GM12878 (cell line): ENCODE results near the gene MRPS15. TPM values are rescaled to one million over a fixed set of nuclear protein-coding genes. Genes with fewer than 3 reads are reported as not detected.
"Not testable (repeated sequence)": the region's sequence is repeated elsewhere in the genome, so short reads cannot be mapped to it uniquely, and the experiment has no call there.

Source experiments
- ATAC-seq: fragments of 200-7000 bp; cut with Tn5 transposase; 3 replicates; pipeline ENCODE4 v1.9.1; 2020; ENCODE audit warnings: mild to moderate bottlenecking, moderate library complexity
- BruUV-seq: library from RNA; stranded (reverse); fragments of 400-500 nt; replicated peaks from 2 replicates; lab custom pipeline; 2021; lab: Mats Ljungman, UMichigan
- CTCF ChIA-PET: fragments of 300-600 bp; sonication (Branson Sonifier 250); formaldehyde crosslinking; extraction: SDS; loops from one replicate; lab custom pipeline; 2021; ENCODE audit warnings: inconsistent platforms; lab: Yijun Ruan, JAX
- POLR2A ChIA-PET: fragments of 350-600 bp; formaldehyde crosslinking; extraction: SDS; loops from one replicate; lab custom pipeline; 2021; ENCODE audit warnings: inconsistent platforms; lab: Charles Lee
- RAD21 ChIA-PET: fragments of 300-600 bp; sonication (Branson Sonifier 250); formaldehyde crosslinking; loops from one replicate; lab custom pipeline; 2023; ENCODE audit warnings: antibody characterized with exemption; ENCODE audit not compliant: unreplicated experiment; lab: Charles Lee
- SMC1A ChIA-PET: fragments of 300-600 bp; sonication (Branson Sonifier 250); formaldehyde crosslinking; loops from one replicate; lab custom pipeline; 2023; ENCODE audit not compliant: unreplicated experiment, uncharacterized antibody; lab: Charles Lee
- DNase-seq: peaks from one replicate; pipeline ENCODE4 v3.0.0-alpha.2; 2011; ENCODE audit warnings: low read depth, low spot score
- FAIRE-seq: peaks from 3 replicates; lab custom pipeline; 2011; peaks lifted over from hg19 to GRCh38; lab: Jason Lieb, UNC
- H2AFZ ChIP-seq: 2 replicates; pipeline ENCODE4 v1.6.0; 2011; ENCODE audit warnings: low read depth, low read length, control low read depth; ENCODE audit not compliant: control insufficient read depth
- H3K27ac ChIP-seq: 2 replicates; pipeline ENCODE4 v1.5.1; 2011; ENCODE audit warnings: control low read depth; ENCODE audit not compliant: control insufficient read depth, insufficient read depth
- H3K27me3 ChIP-seq, 2 experiments: replicated peaks in 1 of 2; 2 replicates each; pipeline versions ENCODE4 v1.6.0 to v1.6.1; 2011; ENCODE audit warnings: low read length in 1 of 2; ENCODE audit not compliant: control insufficient read depth in 2 of 2, insufficient read depth in 2 of 2
- H3K36me3 ChIP-seq, 2 experiments: 2 replicates each; pipeline ENCODE4 v1.5.1; 2011; ENCODE audit warnings: low read length in 1 of 2; ENCODE audit not compliant: control insufficient read depth in 2 of 2, insufficient read depth in 2 of 2
- H3K4me1 ChIP-seq: 2 replicates; pipeline ENCODE4 v1.6.1; 2011; ENCODE audit warnings: mild to moderate bottlenecking, low read length, moderate library complexity, mixed read lengths; ENCODE audit not compliant: control insufficient read depth, insufficient read depth
- H3K4me2 ChIP-seq: 2 replicates; pipeline ENCODE4 v1.6.0; 2011; ENCODE audit warnings: control low read depth; ENCODE audit not compliant: control insufficient read depth, insufficient read depth
- H3K4me3 ChIP-seq: fragments of 200-600 bp; sonication (generic); 2 replicates; pipeline ENCODE4 v1.5.1; 2016
- H3K79me2 ChIP-seq: 2 replicates; pipeline ENCODE4 v1.6.0; 2011; ENCODE audit warnings: low read length; ENCODE audit not compliant: control insufficient read depth, insufficient read depth
- H3K9ac ChIP-seq: 2 replicates; pipeline ENCODE4 v1.8.0; 2011; ENCODE audit warnings: low read length, control low read depth, mixed read lengths; ENCODE audit not compliant: control insufficient read depth, insufficient read depth
- H3K9me3 ChIP-seq: replicated peaks from 3 replicates; pipeline ENCODE4 v1.5.1; 2011; ENCODE audit warnings: mild to moderate bottlenecking, low read length; ENCODE audit not compliant: control insufficient read depth, insufficient read depth
- H4K20me1 ChIP-seq: 2 replicates; pipeline ENCODE4 v1.6.0; 2011; ENCODE audit not compliant: control insufficient read depth, insufficient read depth
- NR2C1 ChIP-seq: fragments of 450-650 bp; IDR thresholded peaks from 2 replicates; pipeline ENCODE4 v1.6.1; 2017; ENCODE audit warnings: antibody characterized with exemption, mild to moderate bottlenecking, moderate library complexity
- RCOR1 ChIP-seq: conservative IDR thresholded peaks from 2 replicates; pipeline ENCODE4 v1.6.1; 2012; ENCODE audit warnings: low read depth, low read length, improper control_type of control experiment
- SP1 ChIP-seq: IDR thresholded peaks from one replicate; pipeline ENCODE4 v1.6.1; 2011; ENCODE audit warnings: low read depth, low read length
- SREBF1 ChIP-seq: IDR thresholded peaks from 2 replicates; pipeline ENCODE4 v1.6.1; 2012; ENCODE audit warnings: mild to moderate bottlenecking, low read length
- WGBS: methylation state at CpG from one replicate; pipeline ENCODE4 v1.1.6; 2016; ENCODE audit warnings: low lambda C conversion rate; ENCODE audit not compliant: insufficient replicate concordance, insufficient coverage; ENCODE audit errors: missing lambda C conversion rate; 5-methylcytosine and 5-hydroxymethylcytosine counted together
- in situ Hi-C: fragments of 300-500 bp; cut with MboI; formaldehyde crosslinking; loops from 9 replicates; pipeline ENCODE4 v1.14.3; 2018; ENCODE audit warnings: mixed read lengths
- intact Hi-C: fragments of 100-400 bp; cut with micrococcal nuclease; formaldehyde crosslinking; loops from one replicate; pipeline ENCODE4 v1.14.2; 2022; ENCODE audit not compliant: unreplicated experiment
- polyA plus RNA-seq, 11 experiments: library from polyadenylated mRNA; depleted of rRNA in 4 of 11; unstranded in 6 of 11; stranded (reverse) in 5 of 11; fragments of >200 nt; fragmentation: Nextera tagmentation in 4 of 11; fragmentation: Illumina TruSeq in 1 of 11; extraction: Ambion mirVana in 4 of 11; extraction: Trizol in 1 of 11; gene quantifications; 1 replicate in 1 of 11; 2 replicates in 10 of 11; pipeline versions ENCODE4 v1.2.1 to v1.2.3, GENCODE V29; 2011 to 2016; ENCODE audit warnings: inconsistent platforms in 2 of 11, missing spikeins in 2 of 11, low read depth in 1 of 11
- total RNA-seq, 4 experiments: library from RNA; depleted of rRNA in 3 of 4; stranded (reverse); fragments of >200 nt in 3 of 4; fragmentation: Illumina TruSeq in 1 of 4; extraction: Trizol in 1 of 4; gene quantifications; 2 replicates each; pipeline versions ENCODE4 v1.2.1 to v1.2.3, GENCODE V29; 2013 to 2021

Gene MRPS15
- total and polyA plus RNA-seq, 10 of the 15 experiments (the other 5 are each of a cell fraction or from before 2014, with no cell fraction given): 41.1 to 207 (median 107) TPM

GRCh38 chr1:36487906-36488305 is 23.7 kb upstream of the MRPS15 start:
- Histone ChIP-seq H3K27me3 (peaks cover 0 to 3% of the 10 kb centered on the region in 2 experiments; a peak in 3 of 4 replicates), H2AFZ (no peak overlapping the region), H4K20me1 (no peaks in the 10 kb centered on the region; the same call in 1 of the 2 replicates), H3K79me2 (no peaks in the 10 kb centered on the region), H3K4me3 (no peak overlapping the region), H3K9me3 (no peaks in the 10 kb centered on the region), H3K27ac (no peak overlapping the region), H3K4me1 (peaks cover 6% of the 10 kb centered on the region; the same call in 1 of the 2 replicates), H3K4me2 (no peak overlapping the region), H3K9ac (no peak overlapping the region), H3K36me3 (no peaks in the 10 kb centered on the region)
- 20% methylated on average over 3 of the region's 3 CpGs for WGBS
- intact Hi-C loops (no loop called here), in situ Hi-C loops (no loop called here)
- ChIA-PET RAD21 (no interaction called here), CTCF (interaction anchor here (0.8 to 1.6 kb wide), 3 partner anchors 9 to 28 kb away, joined by 3 to 5 read pairs (median 3); no protein-coding TSS in a partner anchor), SMC1A (no interaction called here), POLR2A (no interaction called here)
- FAIRE-seq (no peak), ATAC-seq (no peak), DNase-seq (no peak)
- BruUV-seq: no TSS peak
- TF ChIP-seq SREBF1: no peak
- TF ChIP-seq SP1: no peak
- TF ChIP-seq RCOR1: no peak
- TF ChIP-seq NR2C1: no peak

GRCh38 chr1:36487336-36487725 is 23.1 kb upstream of the MRPS15 start:
- CTCF ChIA-PET: interaction anchor here (0.8 to 1.6 kb wide), 3 partner anchors 8 to 28 kb away, joined by 3 to 5 read pairs (median 3); no protein-coding TSS in a partner anchor
- H2AFZ ChIP-seq, POLR2A ChIA-PET, ATAC-seq, SMC1A ChIA-PET, H3K9ac ChIP-seq, in situ Hi-C loops, H4K20me1 ChIP-seq, FAIRE-seq, H3K36me3 ChIP-seq, H3K4me3 ChIP-seq, H3K27me3 ChIP-seq, H3K4me2 ChIP-seq, H3K4me1 ChIP-seq, RAD21 ChIA-PET, H3K9me3 ChIP-seq, DNase-seq, H3K79me2 ChIP-seq, intact Hi-C loops, H3K27ac ChIP-seq, BruUV-seq: not testable (repeated sequence)
- WGBS: 74% methylated on average over 6 of the region's 9 CpGs
